Erythroblast (primary cell): ENCODE data around the gene CTNNA3.

Experiments
- GATA1 ChIP-seq: IDR thresholded peaks from 2 replicates; pipeline ENCODE4 v1.6.1; 2011; ENCODE audit warnings: low read depth, mild to moderate bottlenecking, control low read depth, low read length, moderate library complexity
- POLR2A ChIP-seq: IDR thresholded peaks from 2 replicates; pipeline ENCODE4 v1.6.1; 2011; ENCODE audit warnings: mild to moderate bottlenecking, low read length

DNA sequence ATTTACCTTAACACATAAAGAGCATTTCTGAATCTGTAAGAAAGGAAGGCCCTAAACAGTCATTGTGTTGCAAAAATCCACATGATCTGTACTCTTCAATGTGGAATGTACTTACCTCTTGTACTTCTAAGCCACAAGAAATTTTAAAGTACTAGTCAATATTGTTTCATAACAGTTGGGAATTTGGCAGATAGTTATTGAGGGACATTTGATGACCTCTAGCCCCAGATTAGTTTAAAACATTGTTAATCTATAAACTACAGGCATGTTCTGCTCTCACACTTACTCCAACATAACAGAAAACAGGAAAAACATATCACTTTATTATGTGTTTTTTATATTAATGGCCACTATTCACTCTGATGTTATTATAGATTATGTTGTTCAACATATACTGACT, 1755.9 kb downstream of the CTNNA3 start:
- TF ChIP-seq POLR2A = no peak
- TF ChIP-seq GATA1 = no peak
